ENCODE measurements around the gene ZNF469. TPM values are rescaled to one million over a fixed set of nuclear protein-coding genes. Genes with fewer than 3 reads are reported as not detected.
"Not testable (repeated sequence)": the region's sequence is repeated elsewhere in the genome, so short reads cannot be mapped to it uniquely, and the experiment has no call there.

ZNF469 gene
- total RNA-seq, 1 donor from 2014 or later: 0.59 TPM

GRCh38 chr16:88357317-88358022 is 25.3 kb upstream of the ZNF469 start:
- Mint-ChIP-seq H3K4me3 (ENCODE audit: low read depth) (no peak overlapping the region), H3K4me1 (ENCODE audit: low read depth) (no peaks in the 10 kb centered on the region), H3K9me3 (no peaks in the 10 kb centered on the region), H3K36me3 (ENCODE audit: low read depth) (no peaks in the 10 kb centered on the region), H3K27me3 (ENCODE audit: low read depth) (no peaks in the 10 kb centered on the region), H3K27ac (no peak overlapping the region)
- DNase-seq (ENCODE audit: low spot score): no peak
- intact Hi-C loops (cut with micrococcal nuclease): no loop called here

GRCh38 chr16:88358023-88358420 is 24.7 kb upstream of the ZNF469 start:
- no peak for DNase-seq (ENCODE audit: low spot score)

GRCh38 chr16:88359008-88359407 is 23.8 kb upstream of the ZNF469 start:
- Mint-ChIP-seq H3K4me1 (ENCODE audit: low read depth) (no peaks in the 10 kb centered on the region), H3K27ac (no peak overlapping the region), H3K36me3 (ENCODE audit: low read depth) (no peaks in the 10 kb centered on the region), H3K27me3 (ENCODE audit: low read depth) (peaks cover 6% of the 10 kb centered on the region), H3K4me3 (ENCODE audit: low read depth) (no peak overlapping the region), H3K9me3 (no peaks in the 10 kb centered on the region)
- intact Hi-C loops (cut with micrococcal nuclease): no loop called here
- DNase-seq (ENCODE audit: low spot score): no peak

More at GRCh38 chr16:88358023-88358420, 24.7 kb upstream of the ZNF469 start:
- Mint-ChIP-seq H3K4me3 (ENCODE audit: low read depth) (no peak overlapping the region), H3K36me3 (ENCODE audit: low read depth) (no peaks in the 10 kb centered on the region), H3K27me3 (ENCODE audit: low read depth) (peaks cover 2% of the 10 kb centered on the region), H3K4me1 (ENCODE audit: low read depth) (no peaks in the 10 kb centered on the region), H3K27ac (no peak overlapping the region), H3K9me3 (no peaks in the 10 kb centered on the region)
- intact Hi-C loops (cut with micrococcal nuclease): no loop called here

GRCh38 chr16:88360401-88360800 is 22.4 kb upstream of the ZNF469 start:
- H3K9me3 Mint-ChIP-seq; intact Hi-C loops (cut with micrococcal nuclease); H3K4me3 Mint-ChIP-seq (ENCODE audit: low read depth); H3K27me3 Mint-ChIP-seq (ENCODE audit: low read depth); DNase-seq (ENCODE audit: low spot score); H3K27ac Mint-ChIP-seq; H3K4me1 Mint-ChIP-seq (ENCODE audit: low read depth); H3K36me3 Mint-ChIP-seq (ENCODE audit: low read depth): not testable (repeated sequence)

- H3K27me3 Mint-ChIP-seq (ENCODE audit: low read depth): peaks cover 6% of the 10 kb centered on the region
- no peak overlapping the region for H3K27ac Mint-ChIP-seq
- H3K9me3 Mint-ChIP-seq: no peaks in the 10 kb centered on the region
These were observed 21.8 kb upstream of the ZNF469 start for GRCh38 chr16:88360999-88361398.

GRCh38 chr16:88361775-88362174 is 21.0 kb upstream of the ZNF469 start:
- DNase-seq (ENCODE audit: low spot score): no peak
- H3K4me1 Mint-ChIP-seq (ENCODE audit: low read depth): no peaks in the 10 kb centered on the region
- H3K9me3 Mint-ChIP-seq: no peaks in the 10 kb centered on the region
- no peak overlapping the region for H3K27ac Mint-ChIP-seq
- intact Hi-C loops (cut with micrococcal nuclease): no loop called here
- peaks cover 6% of the 10 kb centered on the region for H3K27me3 Mint-ChIP-seq (ENCODE audit: low read depth)
- no peaks in the 10 kb centered on the region for H3K36me3 Mint-ChIP-seq (ENCODE audit: low read depth)
- H3K4me3 Mint-ChIP-seq (ENCODE audit: low read depth): no peak overlapping the region

More at GRCh38 chr16:88360999-88361398, 21.8 kb upstream of the ZNF469 start:
- Mint-ChIP-seq H3K4me3 (ENCODE audit: low read depth) (no peak overlapping the region), H3K36me3 (ENCODE audit: low read depth) (no peaks in the 10 kb centered on the region), H3K4me1 (ENCODE audit: low read depth) (no peaks in the 10 kb centered on the region)
- intact Hi-C loops (cut with micrococcal nuclease): no loop called here
- DNase-seq (ENCODE audit: low spot score): no peak

GRCh38 chr16:88363239-88363891 is 19.4 kb upstream of the ZNF469 start:
- H3K27me3 Mint-ChIP-seq (ENCODE audit: low read depth): peaks cover 6% of the 10 kb centered on the region
- DNase-seq (ENCODE audit: low spot score): no peak
- no peaks in the 10 kb centered on the region for H3K4me1 Mint-ChIP-seq (ENCODE audit: low read depth)
- H3K36me3 Mint-ChIP-seq (ENCODE audit: low read depth): no peaks in the 10 kb centered on the region
- H3K9me3 Mint-ChIP-seq: no peaks in the 10 kb centered on the region
- no peak overlapping the region for H3K27ac Mint-ChIP-seq
- H3K4me3 Mint-ChIP-seq (ENCODE audit: low read depth): no peak overlapping the region
- intact Hi-C loops (cut with micrococcal nuclease): no loop called here

- Mint-ChIP-seq H3K27me3 (ENCODE audit: low read depth) (peaks cover 6% of the 10 kb centered on the region), H3K36me3 (ENCODE audit: low read depth) (no peaks in the 10 kb centered on the region), H3K4me3 (ENCODE audit: low read depth) (no peak overlapping the region), H3K27ac (no peak overlapping the region), H3K9me3 (no peaks in the 10 kb centered on the region), H3K4me1 (ENCODE audit: low read depth) (no peaks in the 10 kb centered on the region)
- no peak for DNase-seq (ENCODE audit: low spot score)
- intact Hi-C loops (cut with micrococcal nuclease): no loop called here
These were observed 17.4 kb upstream of the ZNF469 start for GRCh38 chr16:88365244-88365865.

GRCh38 chr16:88366032-88366703 is 16.6 kb upstream of the ZNF469 start:
- H3K27me3 Mint-ChIP-seq (ENCODE audit: low read depth): peaks cover 6% of the 10 kb centered on the region
- intact Hi-C loops (cut with micrococcal nuclease): no loop called here

GRCh38 chr16:88366704-88367047 is 16.1 kb upstream of the ZNF469 start:
- Mint-ChIP-seq H3K9me3 (no peaks in the 10 kb centered on the region), H3K27ac (no peak overlapping the region), H3K4me3 (ENCODE audit: low read depth) (no peak overlapping the region), H3K4me1 (ENCODE audit: low read depth) (no peaks in the 10 kb centered on the region), H3K27me3 (ENCODE audit: low read depth) (peaks cover 6% of the 10 kb centered on the region), H3K36me3 (ENCODE audit: low read depth) (no peaks in the 10 kb centered on the region)
- DNase-seq (ENCODE audit: low spot score): no peak
- intact Hi-C loops (cut with micrococcal nuclease): no loop called here

More at GRCh38 chr16:88366032-88366703, 16.6 kb upstream of the ZNF469 start:
- H3K4me3 Mint-ChIP-seq (ENCODE audit: low read depth): no peak overlapping the region
- H3K36me3 Mint-ChIP-seq (ENCODE audit: low read depth): no peaks in the 10 kb centered on the region
- H3K9me3 Mint-ChIP-seq: no peaks in the 10 kb centered on the region
- no peaks in the 10 kb centered on the region for H3K4me1 Mint-ChIP-seq (ENCODE audit: low read depth)
- DNase-seq (ENCODE audit: low spot score): no peak
- no peak overlapping the region for H3K27ac Mint-ChIP-seq

- Mint-ChIP-seq H3K27me3 (ENCODE audit: low read depth) (peaks cover 6% of the 10 kb centered on the region), H3K9me3 (no peaks in the 10 kb centered on the region), H3K36me3 (ENCODE audit: low read depth) (no peaks in the 10 kb centered on the region), H3K27ac (no peak overlapping the region), H3K4me1 (ENCODE audit: low read depth) (no peaks in the 10 kb centered on the region), H3K4me3 (ENCODE audit: low read depth) (no peak overlapping the region)
- intact Hi-C loops (cut with micrococcal nuclease): no loop called here
- no peak for DNase-seq (ENCODE audit: low spot score)
These were observed 15.2 kb upstream of the ZNF469 start for GRCh38 chr16:88367560-88367959.

- no peaks in the 10 kb centered on the region for H3K36me3 Mint-ChIP-seq (ENCODE audit: low read depth)
- intact Hi-C loops (cut with micrococcal nuclease): no loop called here
- no peaks in the 10 kb centered on the region for H3K4me1 Mint-ChIP-seq (ENCODE audit: low read depth)
- DNase-seq (ENCODE audit: low spot score): no peak
- no peak overlapping the region for H3K4me3 Mint-ChIP-seq (ENCODE audit: low read depth)
- no peak overlapping the region for H3K27ac Mint-ChIP-seq
- no peaks in the 10 kb centered on the region for H3K9me3 Mint-ChIP-seq
- H3K27me3 Mint-ChIP-seq (ENCODE audit: low read depth): peaks cover 4% of the 10 kb centered on the region
These were observed 14.7 kb upstream of the ZNF469 start for GRCh38 chr16:88368036-88368435.

GRCh38 chr16:88368994-88369393 is 13.8 kb upstream of the ZNF469 start:
- no peak for DNase-seq (ENCODE audit: low spot score)
- Mint-ChIP-seq H3K36me3 (ENCODE audit: low read depth) (no peaks in the 10 kb centered on the region), H3K27ac (no peak overlapping the region), H3K4me3 (ENCODE audit: low read depth) (no peak overlapping the region), H3K9me3 (no peaks in the 10 kb centered on the region), H3K4me1 (ENCODE audit: low read depth) (no peaks in the 10 kb centered on the region), H3K27me3 (ENCODE audit: low read depth) (no peaks in the 10 kb centered on the region)
- intact Hi-C loops (cut with micrococcal nuclease): no loop called here

Measured in activated T-helper 2 cell treated with anti-CD3 and anti-CD28 coated beads, Interferon-gamma antibody, Interleukin-2, Interleukin-4, amounts not matched to agents 10 μg/mL and 5 μg/mL and 100 μg/mL, durations not matched to agents 14 hours and 24 hours and 36 hours (primary cell).